A549 (cell line): ENCODE data around the gene EXTL1. TPM values are rescaled to one million over a fixed set of nuclear protein-coding genes. Genes with fewer than 3 reads are reported as not detected.
A peak's percentile ranks its signal among the peaks of the same experiment; 100 is the strongest.

ENCODE experiments used
- ATAC-seq, 2 experiments: fragments of 200-7000 bp in 1 of 2; fragments of >200 bp in 1 of 2; cut with Nextera tagmentation in 1 of 2; cut with Tn5 transposase in 1 of 2; 3 replicates each; pipeline versions ENCODE4 v1.8.0 to v1.9.1; 2018 to 2020; ENCODE audit warnings: mild to moderate bottlenecking in 1 of 2, moderate library complexity in 1 of 2
- CTCF ChIA-PET: fragments of 300-600 bp; sonication (Branson Sonifier 250); formaldehyde crosslinking; extraction: SDS; loops from one replicate; lab custom pipeline; 2021; ENCODE audit warnings: antibody characterized with exemption, inconsistent platforms; lab: Yijun Ruan, JAX
- POLR2A ChIA-PET: fragments of 350-600 bp; formaldehyde crosslinking; extraction: SDS; loops from one replicate; lab custom pipeline; 2021; ENCODE audit warnings: antibody characterized with exemption, inconsistent platforms; lab: Yijun Ruan, JAX
- DNase-seq, 2 experiments: peaks; one replicate each; pipeline versions ENCODE4 v3.0.0 to v3.0.0-alpha.2; 2011 to 2016; ENCODE audit warnings: low read depth in 1 of 2, low spot score in 1 of 2
- FAIRE-seq: peaks from 2 replicates; lab custom pipeline; 2011; peaks lifted over from hg19 to GRCh38; lab: Jason Lieb, UNC
- H3K27ac ChIP-seq, 2 experiments: fragments of >200 bp; sonication (Bioruptor Twin); formaldehyde crosslinking; 3 replicates each; pipeline ENCODE4 v1.5.1; 2016 to 2017
- H3K4me1 ChIP-seq: fragments of >200 bp; sonication (Bioruptor Twin); formaldehyde crosslinking; 3 replicates; pipeline ENCODE4 v1.6.1; 2016
- H3K4me2 ChIP-seq: fragments of >200 bp; sonication (Bioruptor Twin); formaldehyde crosslinking; 3 replicates; pipeline ENCODE4 v1.6.1; 2016
- H3K4me3 ChIP-seq: fragments of >200 bp; sonication (Bioruptor Twin); formaldehyde crosslinking; 3 replicates; pipeline ENCODE4 v1.5.1; 2016
- H3K9me3 ChIP-seq: fragments of >200 bp; sonication (Bioruptor Twin); formaldehyde crosslinking; 3 replicates; pipeline ENCODE4 v1.6.1; 2016
- BHLHE40 ChIP-seq: IDR thresholded peaks from 2 replicates; pipeline ENCODE4 v1.6.1; 2012; ENCODE audit warnings: low read depth, low read length, inconsistent platforms
- CBX8 ChIP-seq: fragments of 200-600 bp; sonication (generic); IDR thresholded peaks from 2 replicates; pipeline ENCODE4 v1.6.1; 2016
- CHD2 ChIP-seq: fragments of 150-350 bp; IDR thresholded peaks from 2 replicates; pipeline ENCODE4 v1.6.1; 2014; ENCODE audit warnings: low read length; ENCODE audit not compliant: partially characterized antibody
- EHF ChIP-seq: fragments of 250-450 bp; sonication (Bioruptor Pico); IDR thresholded peaks from 2 replicates; pipeline ENCODE4 v1.5.0; 2020; ENCODE audit warnings: mild to moderate bottlenecking
- EHMT2 ChIP-seq: fragments of 200-600 bp; sonication (generic); IDR thresholded peaks from 2 replicates; pipeline ENCODE4 v1.6.1; 2016; ENCODE audit warnings: antibody characterized with exemption, low read depth, mild to moderate bottlenecking, moderate library complexity
- FOSL2 ChIP-seq, 2 experiments: fragments of 450-650 bp in 1 of 2; fragments of >200 bp in 1 of 2; sonication (Bioruptor Twin) in 1 of 2; formaldehyde crosslinking; IDR thresholded peaks; 2 replicates each; pipeline versions ENCODE4 v1.5.0 to v1.6.1; 2016 to 2020; ENCODE audit warnings: mild to moderate bottlenecking in 1 of 2, moderate library complexity in 1 of 2
- FOXS1 ChIP-seq: fragments of 250-450 bp; sonication (Bioruptor Pico); IDR thresholded peaks from 2 replicates; pipeline ENCODE4 v1.5.0; 2020; ENCODE audit warnings: mild to moderate bottlenecking, moderate library complexity
- HDAC2 ChIP-seq: fragments of 200-600 bp; sonication (generic); IDR thresholded peaks from 2 replicates; pipeline ENCODE4 v1.6.1; 2016
- HOXA7 ChIP-seq: fragments of 250-450 bp; sonication (Bioruptor Pico); IDR thresholded peaks from 2 replicates; pipeline ENCODE4 v1.5.0; 2020; ENCODE audit warnings: mild to moderate bottlenecking, moderate library complexity
- HOXB5 ChIP-seq: fragments of 250-450 bp; sonication (Bioruptor Pico); IDR thresholded peaks from 2 replicates; pipeline ENCODE4 v1.5.0; 2020; ENCODE audit warnings: mild to moderate bottlenecking, moderate library complexity
- JUN ChIP-seq, 2 experiments: fragments of >200 bp; sonication (Bioruptor Twin); formaldehyde crosslinking; IDR thresholded peaks; 2 replicates in 1 of 2; 3 replicates in 1 of 2; pipeline ENCODE4 v1.6.1; 2016 to 2017
- MYC ChIP-seq: IDR thresholded peaks from 2 replicates; pipeline ENCODE4 v1.6.1; 2012; ENCODE audit warnings: mild to moderate bottlenecking, inconsistent platforms, low read length, improper control_type of control experiment, borderline replicate concordance
- NFE2L2 ChIP-seq: fragments of 150-350 bp; conservative IDR thresholded peaks from 2 replicates; pipeline ENCODE4 v1.6.1; 2014; ENCODE audit warnings: low read length
- PHF8 ChIP-seq: fragments of 200-600 bp; sonication (generic); IDR thresholded peaks from 2 replicates; pipeline ENCODE4 v1.6.1; 2016; ENCODE audit warnings: low read depth, mild to moderate bottlenecking, antibody characterized with exemption, moderate library complexity, borderline replicate concordance
- RAD21 ChIP-seq, 2 experiments: fragments of >200 bp in 1 of 2; sonication (Bioruptor Twin) in 1 of 2; formaldehyde crosslinking in 1 of 2; IDR thresholded peaks in 1 of 2; conservative IDR thresholded peaks in 1 of 2; 2 replicates in 1 of 2; 3 replicates in 1 of 2; pipeline ENCODE4 v1.6.1; 2012 to 2018; ENCODE audit warnings: inconsistent platforms in 1 of 2
- RARB ChIP-seq: fragments of 250-450 bp; sonication (Bioruptor Pico); IDR thresholded peaks from 2 replicates; pipeline ENCODE4 v1.8.0; 2021; ENCODE audit warnings: mild to moderate bottlenecking, moderate library complexity
- RFX5 ChIP-seq: fragments of 450-650 bp; IDR thresholded peaks from 2 replicates; pipeline ENCODE4 v1.7.1; 2014; ENCODE audit warnings: antibody characterized with exemption, mild to moderate bottlenecking, moderate library complexity
- WGBS: methylation state at CpG from one replicate; pipeline ENCODE4 v1.1.6; 2017; ENCODE audit errors: missing lambda C conversion rate; 5-methylcytosine and 5-hydroxymethylcytosine counted together
- polyA plus RNA-seq, 4 experiments: library from polyadenylated mRNA; depleted of rRNA in 3 of 4; stranded (reverse); fragments of >200 nt; fragmentation: RNase III in 1 of 4; extraction: RNeasy Plus Mini Kit Qiagen cat#74134 plus additional on column Dnase treatment in 1 of 4; gene quantifications; 2 replicates in 3 of 4; 3 replicates in 1 of 4; pipeline ENCODE4 v1.2.3, GENCODE V29; 2011 to 2017
- TF ChIP-seq, protein P1 (sequence below): IDR thresholded peaks from 2 replicates; pipeline ENCODE4 v1.6.1; 2012
- TF ChIP-seq, protein P2 (sequence below): fragments of >200 bp; sonication (Bioruptor Twin); formaldehyde crosslinking; IDR thresholded peaks from 2 replicates; pipeline ENCODE4 v1.6.1; 2016

Gene EXTL1
- polyA plus RNA-seq, 2 of the 4 experiments (the other 2 are of a cell fraction) = 0.03 to 0.04 TPM

DNA sequence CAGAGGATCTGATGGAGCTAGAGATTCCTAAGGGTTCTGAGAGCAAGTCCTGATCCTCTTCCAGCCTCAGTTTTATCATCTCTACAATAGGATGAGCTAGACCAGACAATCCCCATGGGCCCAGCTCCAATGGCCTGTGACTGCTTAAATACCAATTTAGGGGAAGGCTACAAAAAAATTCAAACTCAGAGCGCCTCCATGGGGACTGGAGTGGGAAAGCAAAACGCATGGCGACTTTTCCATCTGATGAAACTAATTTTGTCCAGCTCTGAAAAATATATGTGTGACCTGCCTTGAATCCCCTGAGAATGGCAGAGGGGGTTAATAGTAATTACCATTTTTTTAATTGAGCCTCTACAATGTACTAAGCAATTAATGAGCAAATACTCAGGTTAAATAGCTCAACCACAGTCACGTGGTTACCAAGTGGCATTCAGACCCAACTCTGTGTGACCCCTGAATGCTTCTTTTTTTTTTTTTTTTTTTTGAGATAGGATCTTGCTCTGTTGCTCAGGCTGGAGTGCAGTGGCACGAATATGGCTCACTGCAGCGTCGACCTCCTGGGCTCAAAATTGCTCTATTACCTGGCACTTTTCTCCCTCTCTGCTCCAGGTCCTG is 8.4 kb downstream of the EXTL1 start:
- no peak for ATAC-seq
- no peak for TF ChIP-seq CHD2
- TF ChIP-seq RFX5 = no peak
- 0 out of 5 replicates have a peak, but pooled peaks of 1 of the 2 experiments have one; percentile 16 for TF ChIP-seq RAD21 (conservative IDR thresholded peaks at IDR 0.05 in 1 of 2, IDR thresholded peaks at IDR 0.05 in 1 of 2)
- H3K4me3 ChIP-seq = no peak overlapping the region
- no peak overlapping the region for H3K4me2 ChIP-seq
- no peak for FAIRE-seq
- no peaks in the 10 kb centered on the region for H3K9me3 ChIP-seq
- WGBS = 54% methylated on average over 7 of the region's 7 CpGs
- CTCF ChIA-PET = interaction anchor here (1.1 to 1.8 kb wide), 4 partner anchors 25 to 140 kb away, joined by 3 to 5 read pairs (median 4); partner anchors contain the start of gene ZNF593
- peaks cover 3% of the 10 kb centered on the region; the same call in 1 of the 3 replicates for H3K4me1 ChIP-seq
- no peak overlapping the region for H3K27ac ChIP-seq
- DNase-seq = no peak
- POLR2A ChIA-PET = no interaction called here

DNA sequence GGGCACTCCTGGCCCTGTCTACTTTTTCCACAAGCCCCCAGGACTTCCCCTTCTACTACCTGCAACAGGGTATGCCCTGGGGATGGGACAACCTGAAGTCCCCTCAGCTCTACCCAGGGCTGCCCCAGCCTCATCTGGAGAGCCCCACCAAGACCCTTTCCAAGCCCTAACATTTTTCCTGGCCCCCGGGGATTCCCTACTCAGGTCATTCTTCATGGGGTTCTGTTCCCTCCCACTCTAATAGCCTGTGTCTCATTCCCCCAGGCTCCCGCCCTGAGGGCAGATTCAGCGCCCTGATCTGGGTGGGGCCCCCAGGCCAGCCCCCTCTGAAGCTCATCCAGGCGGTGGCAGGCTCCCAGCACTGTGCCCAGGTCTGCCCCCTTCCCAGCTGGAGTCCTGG is 9.6 kb downstream of the EXTL1 start:
- no peak for DNase-seq
- no peak for TF ChIP-seq BHLHE40
- no peak overlapping the region for H3K4me2 ChIP-seq
- no peak overlapping the region for H3K4me3 ChIP-seq
- 0% methylated on average over 1 of the region's 4 CpGs for WGBS
- CTCF ChIA-PET = interaction anchor here (1.8 kb wide), 1 partner anchor 114 kb away, joined by 5 read pairs; no protein-coding TSS in a partner anchor
- ATAC-seq = no peak
- FAIRE-seq = no peak
- peaks cover 4% of the 10 kb centered on the region; the same call in 2 of the 3 replicates for H3K4me1 ChIP-seq
- POLR2A ChIA-PET = no interaction called here
- H3K9me3 ChIP-seq = no peaks in the 10 kb centered on the region
- H3K27ac ChIP-seq = no peak overlapping the region

DNA sequence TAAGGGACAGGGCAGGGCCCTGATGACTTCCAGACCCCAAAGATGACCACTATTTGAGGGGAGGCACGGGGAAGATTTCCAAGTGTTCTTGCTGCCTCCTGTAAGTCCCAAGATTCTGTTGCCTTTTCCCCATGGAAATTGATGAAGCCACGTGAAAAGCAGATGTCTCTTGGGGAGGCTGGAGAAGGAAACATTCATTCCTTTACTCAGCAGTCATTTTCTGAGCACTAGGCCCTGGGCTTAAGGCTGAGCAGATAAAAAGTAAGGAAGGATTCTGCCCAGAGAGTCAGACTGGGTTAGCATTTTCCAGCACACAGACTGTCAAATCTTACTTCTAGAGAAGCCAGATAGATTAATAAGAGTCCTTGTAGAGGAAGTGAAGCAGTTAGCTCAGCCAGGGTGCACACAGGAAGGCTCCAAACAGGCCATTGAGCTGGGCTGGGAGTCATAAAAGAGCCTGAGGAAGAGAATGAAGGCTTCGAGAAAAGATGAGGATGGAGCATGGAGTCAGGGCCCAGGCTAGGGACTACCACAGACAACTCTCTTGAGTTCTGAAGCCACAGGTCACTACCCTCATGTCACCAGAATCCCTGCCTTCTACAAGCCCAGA is 10.1 kb downstream of the EXTL1 start:
- no peaks in the 10 kb centered on the region for H3K9me3 ChIP-seq
- no peak overlapping the region for H3K27ac ChIP-seq
- FAIRE-seq (no peak), DNase-seq (no peak), ATAC-seq (no peak)
- no peak overlapping the region for H3K4me3 ChIP-seq
- CTCF ChIA-PET = interaction anchor here (1.8 kb wide), 1 partner anchor 113 kb away, joined by 5 read pairs; no protein-coding TSS in a partner anchor
- TF ChIP-seq HDAC2 = no peak
- no peak for TF ChIP-seq FOSL2 (IDR thresholded peaks at IDR 0.05)
- TF ChIP-seq FOSL2 (CRISPR knock-in tag; IDR thresholded peaks at IDR 0.05) = no peak
- no peak for TF ChIP-seq JUN (IDR thresholded peaks at IDR 0.05)
- TF ChIP-seq, protein P1, sequence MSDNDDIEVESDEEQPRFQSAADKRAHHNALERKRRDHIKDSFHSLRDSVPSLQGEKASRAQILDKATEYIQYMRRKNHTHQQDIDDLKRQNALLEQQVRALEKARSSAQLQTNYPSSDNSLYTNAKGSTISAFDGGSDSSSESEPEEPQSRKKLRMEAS = no peak
- no peak for TF ChIP-seq MYC
- TF ChIP-seq, protein P2, sequence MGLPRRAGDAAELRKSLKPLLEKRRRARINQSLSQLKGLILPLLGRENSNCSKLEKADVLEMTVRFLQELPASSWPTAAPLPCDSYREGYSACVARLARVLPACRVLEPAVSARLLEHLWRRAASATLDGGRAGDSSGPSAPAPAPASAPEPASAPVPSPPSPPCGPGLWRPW = no peak
- TF ChIP-seq EHMT2 = no peak
- TF ChIP-seq NFE2L2 = no peak
- TF ChIP-seq PHF8 = no peak
- TF ChIP-seq RARB (CRISPR knock-in tag) = no peak
- no peak for TF ChIP-seq HOXB5 (CRISPR knock-in tag)
- TF ChIP-seq CBX8 = no peak
- TF ChIP-seq EHF = no peak
- TF ChIP-seq HOXA7 (CRISPR knock-in tag) = no peak
- TF ChIP-seq FOXS1 (CRISPR knock-in tag) = no peak
- no peak for TF ChIP-seq BHLHE40
- 63% methylated on average over 3 of the region's 3 CpGs for WGBS
- POLR2A ChIA-PET = no interaction called here
- peaks cover 9% of the 10 kb centered on the region for H3K4me1 ChIP-seq
- no peak overlapping the region for H3K4me2 ChIP-seq
